Stimulated activated CD4-positive, alpha-beta T cell treated with anti-CD3 and anti-CD28 coated beads, Interleukin-15, amount 100 ng/mL, for 48 hours (primary cell): ENCODE results near the gene NTSR1.

Source experiments
- DNase-seq, 2 donors: peaks; one replicate each; pipeline ENCODE4 v3.0.0-alpha.2; 2020; ENCODE audit warnings: low read depth in 2 of 2

The NTSR1 gene

DNA sequence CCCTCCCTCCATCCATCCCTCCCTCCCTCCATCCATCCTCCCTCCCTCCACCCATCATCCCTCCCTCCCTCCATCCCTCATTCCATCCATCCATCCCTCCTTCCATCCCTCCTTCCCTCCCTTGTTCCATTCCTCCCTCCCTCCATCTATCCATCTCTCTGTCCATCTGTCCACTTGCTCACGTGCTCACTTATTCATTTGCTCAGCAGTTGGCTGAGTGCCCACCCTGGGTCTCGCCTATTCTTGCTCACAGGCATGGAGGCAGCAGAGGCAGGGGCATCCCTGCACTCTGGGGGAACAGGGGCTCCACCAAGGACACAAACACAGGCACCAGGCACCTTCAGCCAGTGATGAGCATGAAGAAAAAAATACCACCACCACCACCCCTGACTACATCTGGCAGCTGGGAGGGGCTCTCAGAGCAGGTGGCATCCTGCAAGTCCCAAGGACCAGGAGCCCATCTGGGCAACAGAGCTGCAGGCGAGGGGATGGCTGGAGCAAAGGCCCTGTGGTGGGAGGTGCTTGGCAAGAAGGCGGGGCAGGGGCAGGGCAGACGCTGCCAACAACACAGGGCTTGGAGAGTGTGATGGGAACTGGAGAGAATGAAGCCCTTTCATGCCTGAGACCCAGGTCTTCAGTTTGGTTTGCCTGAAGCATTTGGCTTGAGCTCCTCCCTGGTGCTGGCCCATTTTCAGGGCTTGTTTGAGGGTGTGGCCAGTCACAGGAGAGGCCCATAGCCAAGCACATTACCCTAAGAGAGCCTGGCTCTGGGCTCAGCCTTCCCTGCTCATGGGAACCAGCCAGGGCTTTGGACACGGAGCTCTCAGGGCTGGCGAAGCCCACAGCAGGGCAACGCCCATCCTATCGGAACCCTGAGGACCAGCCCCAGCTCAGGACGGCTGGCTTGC, 47.4 kb downstream of the NTSR1 start:
- DNase-seq: no peak

GRCh38 chr20:62758226-62758912, 49.7 kb downstream of the NTSR1 start:
- DNase-seq: no peak

DNA sequence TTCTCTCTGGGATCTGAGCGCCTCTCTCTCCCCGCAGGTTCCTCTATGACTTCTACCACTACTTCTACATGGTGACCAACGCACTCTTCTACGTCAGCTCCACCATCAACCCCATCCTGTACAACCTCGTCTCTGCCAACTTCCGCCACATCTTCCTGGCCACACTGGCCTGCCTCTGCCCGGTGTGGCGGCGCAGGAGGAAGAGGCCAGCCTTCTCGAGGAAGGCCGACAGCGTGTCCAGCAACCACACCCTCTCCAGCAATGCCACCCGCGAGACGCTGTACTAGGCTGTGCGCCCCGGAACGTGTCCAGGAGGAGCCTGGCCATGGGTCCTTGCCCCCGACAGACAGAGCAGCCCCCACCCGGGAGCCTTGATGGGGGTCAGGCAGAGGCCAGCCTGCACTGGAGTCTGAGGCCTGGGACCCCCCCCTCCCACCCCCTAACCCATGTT, 51.4 kb downstream of the NTSR1 start:
- no peak for DNase-seq

- no peak for DNase-seq
Measured at GRCh38 chr20:62760471-62760855, 51.8 kb downstream of the NTSR1 start.

- no peak for DNase-seq
Measured at GRCh38 chr20:62760856-62761758, 52.5 kb downstream of the NTSR1 start.

DNA sequence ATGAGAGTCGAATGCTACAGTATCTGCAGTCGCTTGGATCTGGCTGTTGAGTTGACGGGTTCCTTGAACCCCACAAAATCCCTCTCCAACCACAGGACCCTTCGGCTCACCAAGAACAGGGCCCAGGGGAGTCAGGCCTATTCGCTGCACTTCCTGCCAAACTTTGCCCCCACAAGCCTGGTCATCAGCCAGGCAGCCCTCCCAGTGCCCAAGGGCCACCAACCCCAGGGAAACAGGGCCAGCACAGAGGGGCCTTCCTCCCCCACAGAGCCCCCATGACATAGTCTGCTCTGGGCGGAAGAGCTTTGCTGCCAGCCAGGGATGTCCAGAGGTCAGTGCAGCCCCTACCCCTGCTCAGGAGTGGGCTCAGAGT, 53.1 kb downstream of the NTSR1 start:
- no peak for DNase-seq

DNA sequence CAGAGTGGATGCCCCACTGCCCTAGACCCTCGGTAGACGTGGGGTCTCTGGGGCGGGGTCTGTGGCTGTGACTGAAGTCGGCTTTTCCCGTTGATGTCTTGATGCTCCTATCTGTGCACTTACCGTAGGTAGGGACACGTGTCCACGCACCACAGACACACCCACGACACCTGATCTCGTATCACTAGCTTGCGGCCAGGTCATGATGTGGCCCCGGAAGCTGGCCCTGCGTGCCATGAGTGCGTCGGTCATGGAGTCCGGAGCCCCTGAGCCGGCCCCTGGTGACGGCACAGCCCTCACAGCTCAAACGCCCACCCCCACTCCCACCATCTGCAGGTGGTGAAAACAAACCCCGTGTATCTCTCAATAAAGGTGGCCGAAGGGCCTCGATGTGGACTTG, 53.7 kb downstream of the NTSR1 start:
- no peak for DNase-seq

- no peak for DNase-seq
Measured at GRCh38 chr20:62762801-62763368, 54.2 kb downstream of the NTSR1 start.

- DNase-seq: no peak
Measured at GRCh38 chr20:62763404-62763803, 54.8 kb downstream of the NTSR1 start.

DNA sequence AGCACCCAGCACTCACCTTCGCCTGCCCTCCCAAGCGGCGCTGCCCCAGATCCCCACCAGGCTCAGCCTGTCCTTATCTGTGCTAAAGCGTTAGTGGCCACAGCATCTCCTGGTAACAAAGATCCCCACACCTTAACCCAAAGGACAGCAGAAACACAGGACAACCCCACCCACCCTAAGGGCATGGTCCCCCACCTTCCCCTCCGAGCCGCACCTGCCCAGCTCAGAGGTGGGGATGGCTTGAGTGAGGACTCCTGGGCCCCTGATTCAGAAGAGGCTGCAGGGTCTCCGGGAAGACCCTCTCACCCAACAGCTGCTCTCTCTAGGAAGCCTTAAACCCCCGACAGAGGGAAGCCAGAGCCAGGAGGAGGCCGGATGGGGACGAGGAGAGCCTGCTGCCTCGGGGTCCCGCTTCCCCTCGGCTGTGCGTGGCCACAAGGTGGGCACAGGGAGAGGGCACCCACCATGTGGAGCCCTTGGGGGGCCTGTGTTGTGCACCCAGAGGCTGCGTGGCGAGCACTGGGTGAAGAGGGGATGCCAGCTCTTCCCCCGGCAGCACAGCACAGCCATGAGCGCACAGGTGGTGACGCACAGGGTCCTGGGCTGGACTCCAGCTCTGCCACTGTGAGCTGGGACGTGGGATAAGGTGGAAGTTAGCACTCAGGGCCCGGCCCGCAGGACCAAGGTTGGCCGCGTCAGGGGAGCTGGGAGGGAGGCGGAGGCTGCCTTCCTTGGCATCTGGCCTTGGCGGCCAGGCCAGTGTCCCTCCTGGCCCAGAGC, 55.7 kb downstream of the NTSR1 start:
- DNase-seq: no peak

- DNase-seq: no peak
Measured at GRCh38 chr20:62765021-62765420, 56.4 kb downstream of the NTSR1 start.

- no peak for DNase-seq
Measured at GRCh38 chr20:62765432-62766070, 56.9 kb downstream of the NTSR1 start.

GRCh38 chr20:62766071-62766450, 57.4 kb downstream of the NTSR1 start:
- no peak for DNase-seq

DNA sequence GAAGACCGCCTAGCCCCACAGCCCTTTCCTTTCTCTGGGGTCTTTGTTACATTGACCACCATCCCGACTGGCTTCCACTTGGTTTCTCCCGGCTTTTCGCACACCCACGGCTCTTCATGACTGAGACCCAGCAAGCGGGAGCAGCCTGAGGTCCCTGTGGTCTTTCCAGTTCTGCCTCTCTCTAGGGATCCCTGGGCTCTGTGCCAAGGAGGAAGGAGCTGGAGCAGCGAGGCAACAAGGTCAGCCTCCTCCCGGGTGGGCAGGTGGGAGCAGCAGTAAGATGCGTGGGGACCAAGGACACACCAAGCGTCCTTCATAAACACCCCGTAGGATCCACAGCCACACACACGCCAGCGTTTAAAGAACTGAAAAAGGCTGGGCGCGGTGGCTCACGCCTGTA, 58.1 kb downstream of the NTSR1 start:
- no peak for DNase-seq

DNA sequence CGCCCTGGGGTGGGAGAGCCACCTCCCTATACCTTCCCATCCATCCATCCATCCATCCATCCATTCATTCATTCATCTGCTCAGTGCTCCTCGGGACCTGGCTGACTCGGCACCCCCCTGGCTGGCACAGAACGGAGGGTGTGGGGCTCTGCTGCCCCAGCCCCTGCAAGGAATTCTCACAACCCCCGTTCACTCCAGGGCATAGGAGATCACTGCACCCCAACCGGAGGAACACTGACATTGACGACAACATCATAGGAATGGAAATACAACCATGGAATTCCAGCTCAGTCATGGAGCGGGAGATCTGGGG, 59.6 kb downstream of the NTSR1 start:
- no peak for DNase-seq

DNA sequence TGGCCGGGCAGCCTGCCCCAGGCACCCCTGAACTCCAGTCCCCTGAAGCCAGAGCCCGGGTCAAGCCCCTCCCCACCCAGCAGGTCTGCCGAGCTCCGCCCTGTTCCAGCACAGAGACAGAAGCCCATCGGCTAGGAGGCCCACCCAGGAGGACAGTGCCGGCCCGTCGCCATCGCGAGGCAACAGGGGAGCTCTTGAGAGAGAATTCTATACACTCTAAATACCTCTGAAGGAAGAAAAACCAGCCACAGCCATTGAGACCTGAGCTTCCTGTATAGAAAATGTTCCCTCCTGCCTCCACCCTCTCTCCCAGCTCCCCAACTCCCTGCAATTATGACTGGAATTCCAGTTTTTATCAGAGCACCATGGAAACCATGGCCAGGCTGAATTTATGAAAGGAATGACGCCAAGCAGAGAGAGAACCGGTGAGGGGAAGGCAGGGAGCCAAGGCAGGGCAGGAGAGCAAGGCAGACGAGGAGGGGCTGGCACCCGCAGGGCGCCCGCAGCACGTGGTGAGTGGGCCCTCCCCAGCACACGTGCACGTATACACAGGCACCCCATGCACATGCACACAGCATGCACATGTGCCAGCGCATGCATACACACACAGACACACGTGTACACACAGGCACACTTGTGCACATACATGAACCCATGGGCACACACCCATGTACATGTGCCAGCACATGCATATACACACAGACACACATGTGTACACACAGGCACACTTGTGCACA, 60.1 kb downstream of the NTSR1 start:
- DNase-seq: no peak

- no peak for DNase-seq
Measured at GRCh38 chr20:62769346-62770071, 60.9 kb downstream of the NTSR1 start.

DNA sequence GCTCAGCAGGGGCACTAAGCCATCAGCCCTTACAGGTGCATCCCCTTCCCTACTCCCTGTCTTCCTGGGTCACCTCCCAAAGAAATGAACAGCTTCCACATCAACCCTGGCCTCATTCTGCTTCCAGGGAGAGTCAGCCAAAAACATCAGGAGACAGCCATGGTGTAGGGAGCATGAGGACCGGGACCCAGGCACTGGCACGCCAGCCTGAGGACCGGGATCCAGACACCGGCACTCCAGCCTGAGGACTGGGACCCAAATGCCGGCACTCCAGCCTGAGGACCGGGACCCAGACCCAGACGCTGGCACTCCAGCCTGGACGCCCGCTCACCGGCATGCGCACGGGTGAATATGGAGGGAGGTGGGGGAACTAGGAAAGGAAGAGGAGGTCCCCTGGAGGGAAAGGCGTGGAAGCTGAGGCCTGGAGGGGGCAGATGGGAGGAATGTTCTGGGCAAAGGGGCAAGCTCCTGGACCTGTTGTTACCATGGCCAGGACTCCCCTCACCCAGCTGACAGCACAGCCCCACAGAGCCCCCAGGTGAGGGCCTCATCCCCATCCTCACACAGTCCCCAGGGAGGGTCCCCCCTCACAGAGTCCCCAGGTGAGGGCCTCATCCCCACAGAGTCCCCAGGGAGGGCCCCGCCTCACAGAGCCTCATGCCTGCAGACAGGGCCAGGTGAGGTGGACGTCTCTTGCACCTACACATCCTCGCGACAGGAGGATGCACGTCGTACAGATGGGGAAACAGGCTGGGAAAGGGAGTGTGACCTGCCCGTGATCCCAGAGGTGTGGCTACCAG, 61.7 kb downstream of the NTSR1 start:
- DNase-seq: no peak

DNA sequence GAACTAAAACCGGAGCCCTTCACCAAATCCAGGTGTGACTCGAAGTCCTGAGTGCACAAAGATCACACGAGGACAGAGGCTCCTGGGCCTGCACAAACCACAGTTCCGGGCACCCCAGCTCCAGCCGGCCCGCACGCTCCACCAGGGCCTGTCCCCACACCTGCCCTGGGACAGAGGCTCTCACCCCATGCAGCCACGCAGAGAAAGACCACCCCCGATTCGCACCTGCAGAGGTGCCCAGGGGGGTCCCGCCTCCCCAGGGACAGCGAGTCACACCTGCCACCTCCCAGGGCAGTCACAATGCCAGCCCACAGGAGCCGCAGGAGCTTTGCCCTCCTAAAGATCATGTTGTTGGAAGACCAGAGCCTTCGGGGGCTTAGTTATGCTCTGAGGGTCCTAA, 62.3 kb downstream of the NTSR1 start:
- DNase-seq: no peak
